Stimulated activated CD8-positive, alpha-beta memory T cell treated with anti-CD3 and anti-CD28 coated beads, Interleukin-4, amount 100 ng/mL, for 48 hours (primary cell): ENCODE measurements around the gene NXPH1.

ENCODE experiments used
- DNase-seq: peaks from one replicate; pipeline ENCODE4 v3.0.0-alpha.2; 2020

The NXPH1 gene

DNA sequence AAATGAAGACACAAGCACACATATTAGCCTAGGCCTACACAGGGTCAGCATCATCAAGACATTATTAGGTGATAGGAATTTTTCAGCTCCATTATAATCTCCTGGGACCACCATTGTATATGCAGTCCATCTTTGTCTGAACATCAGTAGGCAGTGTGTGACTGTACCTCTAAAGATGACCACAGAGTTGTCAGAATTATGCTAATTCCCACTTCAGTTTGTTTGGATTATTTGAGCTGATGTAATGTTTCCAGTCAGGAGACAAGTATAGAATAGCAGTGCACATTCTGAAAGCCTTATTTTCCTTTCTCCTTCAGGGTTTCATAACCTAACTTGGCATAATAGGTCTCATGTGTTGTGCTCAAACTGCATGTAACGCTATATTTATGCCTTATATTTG is 306.4 kb downstream of the NXPH1 start:
- DNase-seq, result no peak

DNA sequence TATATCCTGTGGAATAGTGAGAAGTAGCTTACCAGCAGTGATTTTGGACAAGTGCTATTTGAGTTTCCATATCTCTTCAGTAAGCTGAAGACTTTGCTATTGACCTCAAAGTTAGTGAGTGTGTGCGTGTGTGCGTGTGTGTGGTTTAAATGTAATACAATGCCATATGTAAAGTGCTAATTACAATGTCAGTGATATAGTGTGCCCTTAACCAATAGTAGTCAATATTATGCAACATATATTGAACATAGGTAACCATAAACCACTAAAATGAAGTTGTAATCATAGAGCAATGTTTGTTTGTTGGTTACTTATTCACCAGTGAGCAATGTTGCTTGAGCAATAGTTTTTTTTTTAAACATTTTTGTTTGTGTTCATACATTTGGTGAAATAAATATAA is 309.4 kb downstream of the NXPH1 start:
- DNase-seq, result no peak

DNA sequence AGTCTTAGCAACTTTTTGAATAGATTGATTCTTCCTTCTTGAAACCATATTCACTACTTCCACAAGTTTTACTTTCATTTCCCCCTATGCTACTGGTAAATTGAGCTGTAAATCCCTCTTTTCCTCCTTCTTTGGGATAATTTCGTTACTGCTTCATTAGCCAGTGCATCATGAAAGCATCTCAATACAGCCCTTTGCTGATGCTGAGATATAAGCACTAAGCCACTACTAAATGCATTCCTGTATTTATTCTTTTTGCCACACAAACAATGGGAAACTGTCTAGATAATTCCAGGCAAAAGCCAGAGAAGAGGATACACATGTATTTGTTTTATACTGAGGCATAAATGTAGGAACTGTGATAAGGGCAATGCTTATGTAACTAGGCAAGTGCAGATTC is 313.9 kb downstream of the NXPH1 start:
- no peak for DNase-seq

GRCh38 chr7:8751557-8752231 is 318.3 kb downstream of the NXPH1 start:
- no peak for DNase-seq

DNA sequence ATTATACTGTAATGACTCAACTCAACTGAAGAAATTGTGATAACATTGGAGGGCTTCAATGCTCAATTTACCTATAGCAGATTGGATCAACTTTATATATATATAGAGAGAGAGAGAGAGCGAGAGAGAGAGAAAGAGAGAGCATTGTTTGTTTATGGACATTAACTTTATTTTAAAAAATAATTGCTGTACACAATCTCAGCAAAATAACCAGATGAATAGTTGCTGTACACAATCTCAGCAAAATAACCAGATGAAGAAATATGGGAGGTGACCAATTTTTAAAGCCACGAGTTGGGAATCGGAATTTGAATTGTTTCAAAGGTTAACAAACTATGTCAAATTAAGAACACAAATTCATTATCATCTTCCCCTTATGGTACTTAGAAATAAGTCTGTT is 319.9 kb downstream of the NXPH1 start:
- DNase-seq, result no peak

- no peak for DNase-seq
Observed at GRCh38 chr7:8761731-8762130, 328.3 kb downstream of the NXPH1 start.

DNA sequence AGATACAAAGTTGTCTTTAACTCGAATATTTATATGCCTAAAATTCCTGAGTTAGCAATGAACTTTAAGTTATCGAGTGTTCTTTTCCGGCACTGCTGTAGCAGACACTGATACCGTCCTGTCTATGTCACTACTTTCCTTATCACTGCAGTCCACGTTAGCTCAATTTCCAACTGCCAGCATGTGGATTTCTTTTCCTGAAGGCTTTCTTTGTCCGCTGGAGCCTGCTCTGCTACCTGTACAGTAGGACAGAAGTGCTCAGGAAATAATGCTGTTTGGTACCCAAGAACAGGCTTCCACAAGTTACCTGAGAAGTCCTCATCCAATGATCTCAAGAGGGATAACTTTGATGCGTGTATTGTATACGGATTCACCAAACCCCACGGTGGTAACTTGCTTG is 329.4 kb downstream of the NXPH1 start:
- DNase-seq, result no peak

- no peak for DNase-seq
Observed at GRCh38 chr7:8765374-8765773, 332.0 kb downstream of the NXPH1 start.

GRCh38 chr7:8773518-8773917 is 340.1 kb downstream of the NXPH1 start:
- no peak for DNase-seq

- no peak for DNase-seq
Observed at GRCh38 chr7:8778459-8778858, 345.1 kb downstream of the NXPH1 start.

DNA sequence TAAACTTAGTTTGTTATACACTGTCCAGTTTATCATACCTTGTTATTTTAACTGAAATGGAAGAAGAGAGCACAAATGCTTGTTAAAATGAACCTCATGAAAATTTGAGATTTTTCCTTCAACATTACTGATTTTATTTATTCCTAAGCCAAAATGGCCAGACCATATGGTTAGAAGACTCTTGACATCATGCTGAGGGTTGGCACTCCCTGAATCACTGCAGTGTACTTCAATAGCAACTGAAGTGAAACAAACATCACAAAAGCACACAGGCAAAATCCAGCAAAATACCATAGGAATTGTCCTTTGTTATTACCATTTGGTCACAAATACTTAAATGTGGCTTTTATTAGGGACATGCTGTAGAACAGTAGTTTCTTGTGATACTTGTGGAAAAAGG is 347.8 kb downstream of the NXPH1 start:
- no peak for DNase-seq

DNA sequence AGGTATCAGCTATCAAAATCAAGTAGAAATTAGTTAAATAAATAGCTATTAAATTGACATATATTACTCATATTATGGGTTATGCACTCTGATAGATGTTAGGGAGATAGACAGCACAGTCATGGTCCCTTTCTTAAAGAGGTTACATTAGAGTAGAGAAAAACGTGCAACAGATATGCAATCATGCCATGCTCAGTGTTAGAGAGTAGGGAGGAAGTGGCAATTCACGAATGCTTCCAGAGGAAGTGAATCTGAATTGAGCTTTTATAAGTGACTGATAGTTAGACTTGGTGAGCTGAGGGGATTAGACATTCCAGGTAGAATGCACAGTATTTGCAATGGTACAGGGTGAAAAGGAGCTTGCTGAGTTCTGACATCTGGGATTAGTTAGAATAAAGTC is 349.8 kb downstream of the NXPH1 start:
- DNase-seq, result no peak

- no peak for DNase-seq
Observed at GRCh38 chr7:8785081-8785480, 351.7 kb downstream of the NXPH1 start.

GRCh38 chr7:8800986-8801385 is 367.6 kb downstream of the NXPH1 start:
- no peak for DNase-seq
